ENCODE data around the gene IVNS1ABP.
"Not testable (repeated sequence)": the region's sequence is repeated elsewhere in the genome, so short reads cannot be mapped to it uniquely, and the experiment has no call there.

The IVNS1ABP gene

GRCh38 chr1:185251928-185252327 is 65.1 kb downstream of the IVNS1ABP start:
- DNase-seq, result not testable (repeated sequence)

GRCh38 chr1:185250063-185250462 is 67.0 kb downstream of the IVNS1ABP start:
- DNase-seq, result no peak

- no peak for DNase-seq
Observed at GRCh38 chr1:185249563-185249962, 67.5 kb downstream of the IVNS1ABP start.
